Hepatocyte (in vitro differentiated cells): ENCODE results near the gene MAMDC2. TPM values are rescaled to one million over a fixed set of nuclear protein-coding genes. Genes with fewer than 3 reads are reported as not detected.
A peak's percentile ranks its signal among the peaks of the same experiment; 100 is the strongest.

Experiments
- DNase-seq: peaks from one replicate; pipeline ENCODE4 v3.0.0-alpha.2; 2016; ENCODE audit warnings: low spot score
- H2AFZ ChIP-seq: fragments of 200-600 bp; sonication (generic); 2 replicates; pipeline ENCODE4 v1.6.0; 2016; ENCODE audit warnings: antibody characterized with exemption, mild to moderate bottlenecking
- H3K27ac ChIP-seq: fragments of 200-600 bp; sonication (generic); 2 replicates; pipeline ENCODE4 v1.5.1; 2016; ENCODE audit warnings: mild to moderate bottlenecking
- H3K27me3 ChIP-seq: fragments of 200-600 bp; sonication (generic); 2 replicates; pipeline ENCODE4 v1.6.1; 2016
- H3K36me3 ChIP-seq: fragments of 200-600 bp; sonication (generic); replicated peaks from 2 replicates; pipeline ENCODE4 v1.5.1; 2016; ENCODE audit warnings: low read depth; ENCODE audit not compliant: insufficient read depth
- H3K4me1 ChIP-seq: fragments of 200-600 bp; sonication (generic); 2 replicates; pipeline ENCODE4 v1.5.1; 2016; ENCODE audit warnings: mild to moderate bottlenecking, moderate library complexity; ENCODE audit not compliant: insufficient read depth
- H3K4me2 ChIP-seq: fragments of 200-600 bp; sonication (generic); 2 replicates; pipeline ENCODE4 v1.6.0; 2016
- H3K4me3 ChIP-seq: fragments of 200-600 bp; sonication (generic); 2 replicates; pipeline ENCODE4 v1.5.1; 2016; ENCODE audit warnings: mild to moderate bottlenecking
- H3K79me2 ChIP-seq: fragments of 200-600 bp; sonication (generic); 2 replicates; pipeline ENCODE4 v1.6.0; 2017; ENCODE audit warnings: mild to moderate bottlenecking
- H3K9me2 ChIP-seq: fragments of 200-600 bp; sonication (generic); replicated peaks from 2 replicates; pipeline ENCODE4 v1.6.0; 2017; ENCODE audit warnings: mild to moderate bottlenecking; ENCODE audit not compliant: insufficient read depth
- H3K9me3 ChIP-seq: fragments of 200-600 bp; sonication (generic); 2 replicates; pipeline ENCODE4 v1.5.1; 2016; ENCODE audit warnings: low read depth, mild to moderate bottlenecking
- H4K20me1 ChIP-seq: fragments of 200-600 bp; sonication (generic); 2 replicates; pipeline ENCODE4 v1.6.0; 2016; ENCODE audit warnings: mild to moderate bottlenecking; ENCODE audit not compliant: insufficient read depth, poor library complexity, severe bottlenecking
- EZH2 ChIP-seq: fragments of 200-600 bp; sonication (generic); IDR thresholded peaks from 2 replicates; pipeline ENCODE4 v1.6.1; 2016; ENCODE audit warnings: antibody characterized with exemption, mild to moderate bottlenecking, borderline replicate concordance
- EZH2phosphoT487 ChIP-seq: fragments of 200-600 bp; sonication (generic); IDR thresholded peaks from one replicate; pipeline ENCODE4 v1.6.1; 2018; ENCODE audit warnings: antibody characterized with exemption, mild to moderate bottlenecking, low read depth, moderate library complexity; ENCODE audit not compliant: unreplicated experiment, severe bottlenecking
- WGBS: methylation state at CpG from one replicate; pipeline ENCODE4 v1.1.6; 2016; ENCODE audit warnings: low lambda C conversion rate; ENCODE audit errors: missing lambda C conversion rate; 5-methylcytosine and 5-hydroxymethylcytosine counted together
- polyA plus RNA-seq: library from polyadenylated mRNA; unstranded; fragments of >200 nt; fragmentation: Nextera tagmentation; extraction: Ambion mirVana; gene quantifications from 2 replicates; pipeline ENCODE4 v1.2.1, GENCODE V29; 2016
- total RNA-seq: library from RNA; depleted of rRNA; stranded (reverse); fragments of >200 nt; gene quantifications from 2 replicates; pipeline ENCODE4 v1.2.3, GENCODE V29; 2014
- TF ChIP-seq, protein P1 (sequence below): fragments of 200-600 bp; sonication (generic); IDR thresholded peaks from 2 replicates; pipeline ENCODE4 v1.5.1; 2016; ENCODE audit warnings: antibody characterized with exemption, mild to moderate bottlenecking; ENCODE audit not compliant: poor library complexity

MAMDC2 gene
- total and polyA plus RNA-seq, 2 experiments from 2014 or later: 0.65 to 1.9 TPM

DNA sequence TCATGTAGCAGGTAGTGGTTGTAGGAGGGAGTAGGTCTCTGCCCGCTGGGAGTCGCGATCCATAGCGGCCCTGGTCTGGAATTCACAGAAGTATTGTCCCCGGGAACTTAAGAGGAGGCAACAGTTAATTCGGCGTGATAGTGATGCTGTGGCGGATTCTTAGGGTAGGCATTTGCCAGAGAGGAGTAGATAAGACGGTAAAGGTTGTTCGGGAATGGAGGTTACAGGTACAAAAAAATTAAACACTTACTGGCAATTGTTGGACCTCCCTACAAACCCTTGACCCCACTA, 215.8 kb downstream of the MAMDC2 start:
- TF ChIP-seq EZH2phosphoT487 (no peak), EZH2 (no peak)
- TF ChIP-seq, protein P1, sequence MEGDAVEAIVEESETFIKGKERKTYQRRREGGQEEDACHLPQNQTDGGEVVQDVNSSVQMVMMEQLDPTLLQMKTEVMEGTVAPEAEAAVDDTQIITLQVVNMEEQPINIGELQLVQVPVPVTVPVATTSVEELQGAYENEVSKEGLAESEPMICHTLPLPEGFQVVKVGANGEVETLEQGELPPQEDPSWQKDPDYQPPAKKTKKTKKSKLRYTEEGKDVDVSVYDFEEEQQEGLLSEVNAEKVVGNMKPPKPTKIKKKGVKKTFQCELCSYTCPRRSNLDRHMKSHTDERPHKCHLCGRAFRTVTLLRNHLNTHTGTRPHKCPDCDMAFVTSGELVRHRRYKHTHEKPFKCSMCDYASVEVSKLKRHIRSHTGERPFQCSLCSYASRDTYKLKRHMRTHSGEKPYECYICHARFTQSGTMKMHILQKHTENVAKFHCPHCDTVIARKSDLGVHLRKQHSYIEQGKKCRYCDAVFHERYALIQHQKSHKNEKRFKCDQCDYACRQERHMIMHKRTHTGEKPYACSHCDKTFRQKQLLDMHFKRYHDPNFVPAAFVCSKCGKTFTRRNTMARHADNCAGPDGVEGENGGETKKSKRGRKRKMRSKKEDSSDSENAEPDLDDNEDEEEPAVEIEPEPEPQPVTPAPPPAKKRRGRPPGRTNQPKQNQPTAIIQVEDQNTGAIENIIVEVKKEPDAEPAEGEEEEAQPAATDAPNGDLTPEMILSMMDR: no peak
- peaks cover 35% of the 10 kb centered on the region for H4K20me1 ChIP-seq
- WGBS: 1% methylated on average over 10 of the region's 10 CpGs
- peak overlapping the region; percentile 75 for H3K4me2 ChIP-seq
- no peaks in the 10 kb centered on the region for H3K27me3 ChIP-seq
- peaks cover 73% of the 10 kb centered on the region for H3K79me2 ChIP-seq
- peaks cover 47% of the 10 kb centered on the region for H3K4me1 ChIP-seq
- H3K9me3 ChIP-seq: no peaks in the 10 kb centered on the region
- H3K36me3 ChIP-seq: no peaks in the 10 kb centered on the region
- peak overlapping the region; percentile 96 for H3K27ac ChIP-seq
- peak overlapping the region; percentile 42 for H2AFZ ChIP-seq
- no peaks in the 10 kb centered on the region for H3K9me2 ChIP-seq
- H3K4me3 ChIP-seq: peak overlapping the region; percentile 57
- DNase-seq: no peak

DNA sequence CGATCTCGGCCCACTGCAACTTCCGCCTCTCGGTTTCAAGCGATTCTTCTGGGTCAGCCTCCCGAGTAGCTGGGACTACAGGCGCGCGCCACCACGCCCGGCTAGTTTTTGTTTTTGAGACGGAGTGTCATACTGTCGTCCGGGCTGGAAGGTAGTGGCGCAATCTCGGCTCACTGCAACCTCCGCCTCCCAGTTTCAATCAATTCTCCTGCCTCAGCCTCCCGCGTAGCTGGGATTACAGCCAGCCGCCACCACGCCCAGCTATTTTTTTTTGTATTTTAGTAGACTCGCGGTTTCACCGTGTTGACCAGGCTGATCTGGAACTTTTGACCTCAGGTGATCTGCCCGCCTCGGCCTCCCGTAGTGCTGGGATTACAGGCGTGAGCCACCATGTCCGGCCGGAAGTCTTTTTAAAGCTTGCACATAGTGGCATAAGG, 216.4 kb downstream of the MAMDC2 start:
- H2AFZ ChIP-seq: no peak overlapping the region
- H3K9me2 ChIP-seq: no peaks in the 10 kb centered on the region
- TF ChIP-seq EZH2 (no peak), EZH2phosphoT487 (no peak)
- TF ChIP-seq, protein P1: no peak
- peak overlapping the region; percentile 75 for H3K4me2 ChIP-seq
- no peaks in the 10 kb centered on the region for H3K36me3 ChIP-seq
- H3K27ac ChIP-seq: peak overlapping the region; percentile 96
- H3K4me3 ChIP-seq: peak overlapping the region; percentile 57
- peaks cover 37% of the 10 kb centered on the region for H4K20me1 ChIP-seq
- no peaks in the 10 kb centered on the region for H3K27me3 ChIP-seq
- peaks cover 77% of the 10 kb centered on the region for H3K79me2 ChIP-seq
- 91% methylated on average over 30 of the region's 30 CpGs for WGBS
- DNase-seq: peak; percentile 8
- no peaks in the 10 kb centered on the region for H3K9me3 ChIP-seq
- peaks cover 47% of the 10 kb centered on the region for H3K4me1 ChIP-seq

- no peak overlapping the region for H2AFZ ChIP-seq
- H4K20me1 ChIP-seq: peaks cover 37% of the 10 kb centered on the region
- H3K36me3 ChIP-seq: no peaks in the 10 kb centered on the region
- DNase-seq: no peak
- peaks cover 42% of the 10 kb centered on the region for H3K4me1 ChIP-seq
- no peaks in the 10 kb centered on the region for H3K9me2 ChIP-seq
- peak overlapping the region; percentile 57 for H3K4me3 ChIP-seq
- H3K27ac ChIP-seq: peak overlapping the region; percentile 96
- H3K9me3 ChIP-seq: no peaks in the 10 kb centered on the region
- TF ChIP-seq EZH2phosphoT487 (no peak), EZH2 (no peak)
- TF ChIP-seq, protein P1: no peak
- H3K27me3 ChIP-seq: no peaks in the 10 kb centered on the region
- H3K4me2 ChIP-seq: peak overlapping the region; percentile 75
- 95% methylated on average over 8 of the region's 8 CpGs for WGBS
- peaks cover 78% of the 10 kb centered on the region for H3K79me2 ChIP-seq
Observed at GRCh38 chr9:70260606-70261005, 217.0 kb downstream of the MAMDC2 start.
